ENCODE results near the gene TRIM46.
"Not testable (repeated sequence)": the region's sequence is repeated elsewhere in the genome, so short reads cannot be mapped to it uniquely, and the experiment has no call there.

TRIM46 gene

DNA sequence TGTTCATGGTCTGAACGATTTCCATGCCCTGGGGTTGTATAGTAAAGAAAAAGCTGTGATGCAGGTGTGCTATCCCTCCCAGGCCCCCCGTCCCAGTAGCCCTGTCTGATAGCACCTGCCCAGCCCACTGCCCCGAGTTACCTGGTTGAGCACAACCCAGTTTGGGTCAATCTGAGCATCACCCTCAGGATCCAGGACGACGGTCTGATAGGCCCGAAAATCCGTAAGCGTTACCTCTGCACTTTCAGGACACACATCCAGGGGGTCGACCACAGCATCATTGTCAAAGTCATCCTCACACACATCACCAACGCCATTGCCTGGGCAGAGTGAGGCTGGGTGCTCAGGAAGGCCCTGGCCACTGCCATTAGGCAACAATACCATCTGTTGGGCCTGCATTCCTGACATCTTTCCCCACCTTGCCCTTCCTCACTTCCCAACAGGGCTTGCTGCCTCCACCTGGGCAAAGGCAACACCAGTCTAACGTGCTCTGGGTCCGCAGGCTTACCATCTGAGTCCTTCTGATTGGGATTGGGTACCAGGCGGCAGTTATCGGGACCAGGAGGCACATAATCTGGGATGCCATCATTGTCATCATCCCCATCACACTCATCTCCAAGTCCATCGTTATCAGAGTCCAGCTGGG lies 24.4 kb downstream of the TRIM46 start:
- Histone ChIP-seq H3K4me3 (no peak overlapping the region), H3K27ac (peak overlapping the region in 2 of 21 experiments; percentile 28 to 31)

DNA sequence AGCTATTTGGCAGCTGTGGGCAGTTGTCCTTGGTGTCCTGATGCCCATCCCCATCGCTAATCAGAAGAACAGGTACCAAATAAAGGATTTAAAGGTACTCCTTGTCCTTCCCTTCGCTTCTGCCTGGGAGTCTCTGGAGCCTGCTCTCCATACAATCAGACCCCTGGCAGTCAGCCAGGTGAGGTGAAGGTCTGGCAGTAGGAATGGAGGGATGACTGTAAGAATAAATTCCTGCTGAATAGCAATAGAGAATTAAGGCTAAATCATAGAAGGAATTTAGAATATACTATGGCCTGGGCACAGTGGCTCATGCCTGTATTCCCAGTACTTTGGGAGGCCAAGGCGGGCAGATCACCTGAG lies 24.9 kb downstream of the TRIM46 start:
- no peak overlapping the region for H3K27ac ChIP-seq
- H3K4me3 ChIP-seq, result no peak overlapping the region

GRCh38 chr1:155199792-155200191 lies 26.1 kb downstream of the TRIM46 start:
- no peak overlapping the region for H3K4me3 ChIP-seq
- H3K27ac ChIP-seq, result no peak overlapping the region

GRCh38 chr1:155200920-155201319 lies 27.3 kb downstream of the TRIM46 start:
- H3K4me3 ChIP-seq, result no peak overlapping the region
- H3K27ac ChIP-seq, result no peak overlapping the region

DNA sequence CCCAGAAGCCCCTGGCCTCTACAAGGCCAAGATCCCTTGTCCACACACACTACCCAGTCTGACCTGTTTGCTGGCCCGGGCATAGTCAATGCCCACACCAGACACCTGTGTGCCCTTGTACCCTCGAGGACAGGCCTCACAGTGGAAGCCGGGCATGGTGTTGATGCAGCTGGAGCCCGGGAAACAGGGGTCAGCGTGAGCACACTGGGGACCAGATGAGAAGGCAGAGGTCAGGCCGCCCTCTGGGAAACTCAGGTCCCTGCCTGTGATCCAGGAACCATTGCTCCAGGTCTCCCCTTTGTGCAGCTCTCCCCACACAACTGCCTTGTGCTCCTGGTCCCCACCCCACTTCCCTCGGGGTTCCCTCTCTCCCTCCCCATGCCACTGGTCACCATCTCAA lies 28.5 kb downstream of the TRIM46 start:
- H3K27ac ChIP-seq, result no peak overlapping the region
- no peak overlapping the region for H3K4me3 ChIP-seq

- Histone ChIP-seq H3K4me3 (no peak overlapping the region), H3K27ac (no peak overlapping the region)
Measured at GRCh38 chr1:155202731-155203515, 29.3 kb downstream of the TRIM46 start.

- H3K4me3 ChIP-seq, result no peak overlapping the region
- H3K27ac ChIP-seq, result no peak overlapping the region
Measured at GRCh38 chr1:155205035-155205434, 31.4 kb downstream of the TRIM46 start.

DNA sequence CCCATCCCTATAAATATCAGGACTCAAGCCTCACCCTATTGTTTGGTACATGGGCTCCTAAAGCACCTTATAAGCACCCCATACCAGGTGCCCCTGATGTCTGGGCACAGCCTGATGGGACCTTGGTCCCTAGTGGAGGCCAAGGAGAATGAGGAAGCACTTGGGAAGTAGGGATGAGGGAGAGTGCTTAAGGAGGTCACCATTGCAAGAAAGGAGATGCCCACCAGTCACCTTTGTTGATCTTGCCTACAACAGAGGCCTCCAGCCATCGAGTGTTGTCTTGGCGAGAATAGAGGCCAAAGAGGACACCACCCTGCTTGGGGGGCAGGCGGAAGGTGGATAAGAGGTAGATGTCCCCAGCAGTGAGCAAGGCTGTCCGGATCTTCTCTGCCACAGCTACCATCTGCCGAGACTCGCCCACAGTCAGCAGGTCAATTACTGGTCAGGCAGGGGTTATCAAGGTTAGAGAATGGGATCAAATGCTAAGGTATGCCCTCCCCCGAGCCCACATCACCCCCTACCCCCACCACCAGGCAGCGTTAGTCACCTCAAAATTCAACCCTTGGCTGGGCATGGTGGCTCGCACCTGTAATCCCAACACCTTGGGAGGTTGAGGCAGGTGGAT lies 32.4 kb downstream of the TRIM46 start:
- peak overlapping the region in 3 of 21 experiments; percentile 100 for H3K27ac ChIP-seq
- H3K4me3 ChIP-seq, result no peak overlapping the region

GRCh38 chr1:155206891-155207805 lies 33.5 kb downstream of the TRIM46 start:
- H3K4me3 ChIP-seq, result peak overlapping the region in 5 of 7 experiments; percentile 78 to 93 (median 91)
- H3K27ac ChIP-seq, result peak overlapping the region in 20 of 21 experiments; percentile 94 to 100 (median 100)

- H3K27ac ChIP-seq, result peak within 1 kb of the TSS; percentile 94 to 100 (median 99)
- peak within 1 kb of the TSS; percentile 78 to 94 (median 91) for H3K4me3 ChIP-seq
Measured at GRCh38 chr1:155207806-155208540, 34.3 kb downstream of the TRIM46 start, which contains the start of gene THBS3. Gene THBS3, minus strand, starts transcription at chr1:155207897. Its CDS starts 21 bp downstream, at chr1:155207876.

- peak within 1 kb of the TSS; percentile 78 to 94 (median 91) for H3K4me3 ChIP-seq
Measured at GRCh38 chr1:155208541-155209311, 35.1 kb downstream of the TRIM46 start, which contains the start of gene MTX1. Gene MTX1, plus strand, starts transcription at chr1:155208695. Its CDS starts 110 bp downstream, at chr1:155208805.

GRCh38 chr1:155209312-155209721 lies 35.7 kb downstream of the TRIM46 start:
- peak overlapping the region; percentile 78 to 94 (median 91) for H3K4me3 ChIP-seq
- peak overlapping the region; percentile 94 to 100 (median 99) for H3K27ac ChIP-seq

More at GRCh38 chr1:155208541-155209311, 35.1 kb downstream of the TRIM46 start, which contains the start of gene MTX1:
- peak within 1 kb of the TSS; percentile 94 to 100 (median 99) for H3K27ac ChIP-seq

DNA sequence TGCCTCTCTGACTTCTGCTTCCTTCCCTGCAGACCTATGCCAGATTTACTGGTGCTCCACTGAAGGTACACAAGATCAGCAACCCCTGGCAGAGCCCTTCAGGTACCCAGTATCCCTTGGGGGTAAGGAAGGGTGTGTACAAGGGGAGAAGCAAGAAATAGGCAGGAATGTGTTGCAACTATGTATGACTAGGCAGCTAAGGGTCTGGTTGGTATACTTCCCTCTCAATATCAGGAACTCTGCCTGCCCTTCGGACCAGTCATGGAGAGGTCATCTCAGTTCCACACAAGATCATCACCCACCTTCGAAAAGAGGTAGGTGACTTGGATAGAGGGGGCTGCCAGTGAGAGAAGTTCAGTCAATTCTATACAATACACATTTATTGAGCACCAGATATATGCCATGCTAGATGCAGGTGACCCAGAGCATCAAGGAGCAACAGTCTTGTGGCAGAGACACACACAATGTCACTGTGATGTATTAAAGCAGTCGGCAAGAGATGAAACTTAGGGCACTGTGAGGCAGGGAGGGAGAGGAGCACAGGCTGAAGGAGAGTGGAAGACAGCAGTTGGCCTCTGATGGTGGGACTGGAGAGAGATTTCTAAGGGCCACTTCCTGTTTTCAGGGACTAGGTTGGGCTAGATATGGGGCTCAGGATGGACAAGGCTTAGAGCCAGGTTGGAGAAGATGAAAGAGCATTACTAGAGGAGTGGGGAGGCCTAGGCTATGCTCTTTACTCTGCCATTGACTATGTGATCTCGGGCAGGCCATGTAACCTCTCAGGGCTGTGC lies 36.9 kb downstream of the TRIM46 start:
- H3K27ac ChIP-seq, result peak overlapping the region in 5 of 21 experiments; percentile 11 to 100 (median 44)

DNA sequence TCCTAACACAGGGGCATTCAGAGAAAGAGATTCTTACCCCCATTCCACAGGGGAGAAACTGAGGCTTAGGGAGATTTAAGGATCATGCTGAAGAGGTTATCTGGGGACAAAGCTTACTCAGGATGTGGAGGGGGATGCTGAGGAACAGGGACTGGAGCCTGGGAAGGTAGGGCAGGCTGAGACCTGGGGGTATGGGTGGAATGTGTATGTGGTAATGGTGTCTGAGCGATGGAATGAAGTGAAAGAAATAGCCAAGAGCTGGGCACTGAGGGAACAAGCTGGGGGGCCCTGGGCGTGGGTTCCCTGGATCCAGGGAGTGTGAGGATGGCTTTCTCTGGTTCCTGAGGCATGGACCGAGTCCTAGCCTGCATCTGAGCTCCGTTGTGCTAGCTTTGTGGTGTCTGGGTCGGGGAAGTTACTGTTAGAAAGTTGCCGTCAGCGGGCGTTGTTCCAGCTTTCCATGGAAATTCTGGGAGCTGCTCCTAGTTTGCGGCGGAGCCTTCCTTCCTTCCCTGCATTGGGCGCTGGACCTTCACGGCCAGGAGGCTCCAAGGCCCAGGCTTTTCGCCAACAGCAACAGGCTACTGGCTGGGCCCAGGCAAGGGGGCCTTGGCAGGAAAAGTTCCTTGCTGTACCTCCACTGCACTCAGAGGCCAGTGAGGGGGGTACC lies 37.9 kb downstream of the TRIM46 start:
- not testable (repeated sequence) for H3K4me3 ChIP-seq
- H3K27ac ChIP-seq, result peak overlapping the region in 2 of 21 experiments; percentile 11 to 44

More for the DNA sequence above, 36.9 kb downstream of the TRIM46 start:
- no peak overlapping the region for H3K4me3 ChIP-seq

GRCh38 chr1:155212051-155212440 lies 38.4 kb downstream of the TRIM46 start:
- not testable (repeated sequence) for H3K4me3 ChIP-seq, H3K27ac ChIP-seq

GRCh38 chr1:155214702-155215101 lies 41.1 kb downstream of the TRIM46 start:
- H3K4me3 ChIP-seq, H3K27ac ChIP-seq: not testable (repeated sequence)
